HL-60/S4 treated with phorbol 12-myristate 13-acetate at 8.2 ng/mL for 4 days and 3 days (cell line): ENCODE results near the gene CHRM5.

ENCODE experiments used
- in situ Hi-C: fragments of 300-500 bp; cut with MboI; formaldehyde crosslinking; loops from 2 replicates; pipeline ENCODE4 v1.15.0; 2022; ENCODE audit warnings: low sequenced_read_pairs

The CHRM5 gene, protein sequence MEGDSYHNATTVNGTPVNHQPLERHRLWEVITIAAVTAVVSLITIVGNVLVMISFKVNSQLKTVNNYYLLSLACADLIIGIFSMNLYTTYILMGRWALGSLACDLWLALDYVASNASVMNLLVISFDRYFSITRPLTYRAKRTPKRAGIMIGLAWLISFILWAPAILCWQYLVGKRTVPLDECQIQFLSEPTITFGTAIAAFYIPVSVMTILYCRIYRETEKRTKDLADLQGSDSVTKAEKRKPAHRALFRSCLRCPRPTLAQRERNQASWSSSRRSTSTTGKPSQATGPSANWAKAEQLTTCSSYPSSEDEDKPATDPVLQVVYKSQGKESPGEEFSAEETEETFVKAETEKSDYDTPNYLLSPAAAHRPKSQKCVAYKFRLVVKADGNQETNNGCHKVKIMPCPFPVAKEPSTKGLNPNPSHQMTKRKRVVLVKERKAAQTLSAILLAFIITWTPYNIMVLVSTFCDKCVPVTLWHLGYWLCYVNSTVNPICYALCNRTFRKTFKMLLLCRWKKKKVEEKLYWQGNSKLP

DNA sequence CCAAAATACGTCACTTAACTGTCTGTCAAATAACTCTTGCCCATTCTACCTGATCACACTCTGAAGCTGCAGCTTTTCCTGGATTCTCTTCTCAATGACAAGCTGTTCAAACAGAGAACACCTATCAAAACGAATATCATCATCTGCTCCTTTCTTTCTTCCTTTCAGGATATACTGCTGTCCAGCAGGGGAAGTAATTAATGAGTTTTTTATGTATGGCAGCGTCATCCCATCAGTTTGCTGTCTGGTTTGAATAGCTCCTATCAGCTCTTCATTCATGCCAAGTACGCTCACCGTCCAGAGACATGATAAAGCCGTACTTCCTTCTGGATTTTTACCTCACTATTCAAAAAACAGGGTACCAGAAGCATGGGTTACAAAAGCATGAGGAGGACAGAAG is at the start of gene CHRM5:
Gene CHRM5 (plus strand): TSS at position 274 of the 400 bp plus-strand sequence. CDS start 94,221 bp downstream, outside the sequence.
- in situ Hi-C loops, result no loop called here

DNA sequence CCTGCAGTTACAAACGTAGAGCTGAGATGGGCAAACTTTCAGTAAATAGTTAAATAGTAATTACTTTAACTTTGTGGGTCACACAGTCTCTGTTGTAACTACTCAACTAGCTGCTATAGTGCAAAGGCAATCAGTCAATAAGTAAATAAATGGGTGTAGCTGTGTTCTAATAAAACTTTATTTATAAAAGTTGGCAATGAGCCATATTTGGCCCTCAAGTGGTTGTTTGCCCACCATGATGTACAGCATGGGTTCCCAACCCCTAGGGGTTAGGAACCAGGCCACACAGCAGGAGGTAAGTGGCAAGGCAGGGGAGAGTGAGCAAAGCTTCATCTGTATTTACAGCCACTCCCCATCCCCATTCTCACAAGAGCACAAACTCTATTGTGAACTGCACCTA is 44.9 kb upstream of the CHRM5 start:
- in situ Hi-C loops, result no loop called here

DNA sequence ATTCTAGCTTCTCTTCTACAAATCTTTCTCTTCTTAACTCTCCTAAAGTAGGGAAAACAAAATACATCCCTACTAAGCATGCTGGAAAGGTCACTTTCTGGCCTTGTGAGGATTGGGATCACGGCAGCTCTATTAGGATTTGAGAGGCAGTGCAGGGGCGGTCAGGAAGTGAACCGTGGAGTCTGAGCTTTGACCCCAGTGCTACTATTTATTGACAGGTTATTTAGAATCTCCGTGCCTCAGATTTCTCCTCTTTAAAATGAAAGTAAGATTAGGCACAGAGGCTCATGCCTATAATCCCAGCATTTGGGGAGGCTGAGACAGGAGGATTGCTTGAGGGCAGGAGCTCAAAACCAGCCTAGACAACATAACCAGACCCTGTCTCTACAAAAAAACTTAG is 42.0 kb upstream of the CHRM5 start:
- in situ Hi-C loops, result no loop called here

DNA sequence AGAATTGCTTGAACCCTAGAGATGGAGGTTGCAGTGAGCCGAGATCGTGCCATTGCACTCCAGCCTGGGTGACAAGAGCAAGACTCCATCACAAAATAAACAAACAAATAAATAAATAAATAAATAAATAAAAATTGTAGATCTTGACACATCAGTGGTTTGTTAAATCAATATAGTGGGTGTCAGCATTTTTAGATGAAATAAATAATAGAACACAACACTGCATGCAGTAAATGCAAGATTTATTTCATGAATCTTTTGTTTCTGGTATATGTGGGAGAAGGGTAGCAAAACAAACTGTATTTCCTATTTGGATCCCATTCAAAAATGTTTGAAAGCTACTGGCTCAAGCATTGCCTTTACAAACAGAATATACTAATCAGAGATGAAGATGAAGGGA is 35.6 kb upstream of the CHRM5 start:
- in situ Hi-C loops, result no loop called here

DNA sequence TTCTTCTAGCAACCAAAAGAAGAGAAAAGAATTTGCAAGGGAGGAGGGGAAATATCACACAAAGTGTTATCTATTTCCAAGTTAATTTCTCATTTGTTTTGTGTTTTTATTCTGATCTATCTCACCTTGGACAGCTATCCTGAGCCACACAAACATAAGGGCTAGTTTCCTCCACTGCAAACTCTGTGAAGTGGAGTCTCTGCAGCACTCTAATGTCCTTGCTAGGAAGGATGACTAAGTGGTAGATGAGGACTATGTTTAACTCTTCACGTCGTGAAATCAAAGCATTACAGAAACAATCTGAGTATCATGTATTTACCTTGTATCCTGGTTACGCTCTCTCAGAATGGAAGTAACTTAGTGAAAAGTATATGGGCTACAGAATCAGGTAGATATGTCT is 33.9 kb upstream of the CHRM5 start:
- in situ Hi-C loops, result no loop called here

DNA sequence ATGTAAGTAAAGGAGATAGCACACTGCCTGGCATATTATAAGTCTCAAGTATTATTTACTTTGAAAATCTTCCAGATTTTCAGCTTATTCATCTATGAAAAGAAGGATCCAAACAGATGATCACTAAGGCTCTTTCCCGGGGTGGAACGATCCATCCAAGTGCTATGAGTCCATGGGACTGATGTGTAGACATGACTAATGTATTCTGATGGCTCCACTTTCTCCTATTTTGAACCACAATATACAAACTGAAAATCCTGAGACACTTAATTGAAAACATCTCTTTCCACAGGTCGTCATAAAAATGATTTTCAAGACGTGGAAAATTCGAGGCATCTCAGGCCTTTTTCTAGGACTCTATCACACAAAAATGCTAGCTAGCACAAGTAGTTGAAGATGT is 33.4 kb upstream of the CHRM5 start:
- in situ Hi-C loops, result no loop called here

DNA sequence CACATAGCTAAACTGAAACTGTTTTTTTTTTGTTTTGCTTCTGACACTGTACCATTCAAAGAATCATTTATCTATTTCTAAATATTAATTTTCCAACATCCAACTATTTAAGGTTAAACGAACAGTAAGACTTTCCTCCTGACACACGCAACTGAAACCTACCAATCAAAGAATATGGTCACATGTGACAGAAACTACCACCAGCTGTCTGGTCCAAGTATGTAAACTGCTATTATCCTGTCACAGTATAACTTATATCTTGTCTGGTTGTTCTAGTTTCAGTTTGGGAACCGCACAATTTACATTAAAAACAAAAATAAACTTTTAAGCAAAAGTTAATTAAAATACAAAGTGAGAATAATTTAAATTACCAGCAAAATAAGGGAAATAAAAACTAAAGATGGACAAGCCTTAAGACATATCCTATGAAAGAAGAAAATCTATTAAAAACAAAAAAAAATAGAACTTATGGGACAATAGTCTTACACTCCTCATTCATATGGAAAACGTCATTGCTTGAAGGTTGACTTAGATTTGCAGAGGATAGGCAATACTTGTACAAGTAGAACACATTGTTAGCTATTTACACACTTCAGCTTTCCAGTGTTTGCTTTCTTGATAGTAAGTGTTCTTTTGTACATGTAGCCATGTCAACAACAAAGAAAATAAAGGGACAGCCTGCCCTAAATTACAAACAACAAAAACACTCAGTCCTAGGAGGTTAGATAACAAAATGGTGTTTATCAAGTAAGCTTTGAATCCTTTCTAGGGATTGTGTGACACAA is 26.8 kb upstream of the CHRM5 start:
- in situ Hi-C loops, result no loop called here

DNA sequence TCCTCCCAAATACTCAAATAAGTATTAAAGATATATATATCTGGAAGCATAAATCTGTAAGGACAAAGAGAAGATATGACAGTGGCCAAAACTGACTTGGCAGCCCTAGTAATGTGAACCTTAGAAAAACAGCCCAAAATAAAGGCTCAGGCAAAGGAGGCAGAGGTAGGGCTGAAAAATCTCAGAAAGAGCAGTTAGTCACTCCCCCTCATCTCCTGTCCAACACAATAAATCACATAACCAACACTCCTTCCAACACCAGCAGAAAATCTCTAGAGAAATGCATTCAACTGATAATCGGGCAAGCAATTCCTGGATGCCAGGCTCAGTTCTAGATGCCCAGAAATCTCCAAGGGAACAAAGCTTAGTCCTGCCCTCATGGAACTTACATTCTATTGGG is 22.1 kb upstream of the CHRM5 start:
- in situ Hi-C loops, result no loop called here

DNA sequence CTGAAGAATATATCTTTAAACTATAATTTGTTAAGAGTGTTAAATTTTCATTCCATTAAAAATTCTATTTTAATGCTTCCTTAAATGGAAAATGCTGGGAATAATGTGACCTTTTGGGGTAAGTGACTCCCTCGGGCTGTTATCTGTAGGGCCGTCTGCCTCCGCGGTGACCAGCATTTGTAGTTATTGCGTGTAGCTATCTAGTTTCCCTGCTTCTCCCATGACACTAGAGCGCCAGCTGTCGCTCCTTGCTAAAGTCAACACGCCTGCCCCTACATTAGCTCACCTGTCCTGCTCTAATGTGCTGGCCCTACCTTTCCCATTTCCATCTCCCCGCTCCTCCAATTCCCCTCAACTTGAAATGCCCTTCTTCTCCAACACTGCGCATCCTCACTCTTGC is 12.4 kb upstream of the CHRM5 start:
- in situ Hi-C loops, result no loop called here

DNA sequence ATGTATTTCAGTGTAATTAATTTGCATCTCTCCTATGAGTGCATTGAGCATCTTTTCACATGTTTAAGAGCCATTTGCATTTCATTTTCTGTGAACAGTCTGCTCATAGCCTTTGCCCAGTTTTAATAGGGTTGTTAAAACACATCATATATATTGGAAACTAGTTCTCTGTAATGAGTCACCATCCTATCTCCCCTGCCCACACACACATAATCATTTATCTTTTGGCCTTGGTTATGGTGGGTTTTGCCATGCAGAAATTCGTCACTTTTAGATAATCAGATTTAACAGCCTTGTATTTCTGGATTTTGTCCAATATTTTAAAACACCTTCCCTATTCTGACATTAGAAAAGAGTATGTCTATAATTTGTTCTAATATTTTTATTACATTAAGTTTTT is 11.9 kb upstream of the CHRM5 start:
- in situ Hi-C loops, result no loop called here

DNA sequence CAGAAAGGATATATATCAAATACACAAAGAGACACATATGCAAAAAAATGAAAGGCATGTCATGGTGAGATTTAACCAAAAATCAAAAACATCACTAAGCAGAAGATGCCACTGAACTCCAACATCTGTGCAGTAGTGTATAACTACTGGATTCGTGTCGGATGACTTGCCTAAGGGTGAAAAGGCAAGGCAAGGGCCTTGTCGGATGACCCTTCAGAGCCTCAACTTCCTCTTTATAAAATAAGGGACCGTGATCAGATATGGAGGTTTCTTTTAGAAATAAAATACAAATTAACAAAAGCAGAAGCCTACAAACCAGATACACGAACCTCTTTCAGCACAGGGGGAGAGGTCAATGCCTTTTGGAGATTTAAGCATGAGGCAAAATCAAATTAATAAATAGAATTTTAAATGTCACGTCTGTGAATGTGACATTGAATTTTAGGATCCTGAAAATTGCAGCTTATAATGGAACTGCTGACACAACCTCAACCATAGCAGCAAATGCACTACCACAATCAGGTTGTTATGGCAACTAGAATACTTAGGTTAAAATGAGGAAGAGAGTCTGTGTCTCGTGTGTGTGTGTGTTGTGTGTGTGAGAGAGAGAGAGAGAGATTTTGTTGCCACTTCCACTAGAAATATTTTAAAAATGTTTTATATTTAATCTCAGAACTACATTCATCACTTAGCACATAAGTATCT is 8.3 kb upstream of the CHRM5 start:
- in situ Hi-C loops, result no loop called here

DNA sequence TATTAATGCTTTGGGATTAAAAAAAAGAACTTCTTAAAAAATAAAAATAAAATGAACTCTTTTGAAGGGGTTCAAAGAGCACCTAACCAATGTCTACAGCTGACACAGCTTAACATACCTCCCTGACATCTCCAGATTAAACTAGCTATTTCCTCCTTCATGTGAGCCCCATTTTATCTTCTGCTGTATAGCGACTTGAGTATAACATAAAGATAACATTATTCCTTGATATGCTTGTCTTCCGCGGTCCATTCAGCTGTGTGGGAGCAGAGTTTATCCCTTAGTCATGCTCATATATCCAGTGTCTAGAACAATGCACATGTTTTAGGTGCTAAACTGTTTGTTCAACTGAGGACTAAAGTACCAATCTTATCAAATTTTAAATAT is 7.8 kb upstream of the CHRM5 start:
- in situ Hi-C loops, result no loop called here

DNA sequence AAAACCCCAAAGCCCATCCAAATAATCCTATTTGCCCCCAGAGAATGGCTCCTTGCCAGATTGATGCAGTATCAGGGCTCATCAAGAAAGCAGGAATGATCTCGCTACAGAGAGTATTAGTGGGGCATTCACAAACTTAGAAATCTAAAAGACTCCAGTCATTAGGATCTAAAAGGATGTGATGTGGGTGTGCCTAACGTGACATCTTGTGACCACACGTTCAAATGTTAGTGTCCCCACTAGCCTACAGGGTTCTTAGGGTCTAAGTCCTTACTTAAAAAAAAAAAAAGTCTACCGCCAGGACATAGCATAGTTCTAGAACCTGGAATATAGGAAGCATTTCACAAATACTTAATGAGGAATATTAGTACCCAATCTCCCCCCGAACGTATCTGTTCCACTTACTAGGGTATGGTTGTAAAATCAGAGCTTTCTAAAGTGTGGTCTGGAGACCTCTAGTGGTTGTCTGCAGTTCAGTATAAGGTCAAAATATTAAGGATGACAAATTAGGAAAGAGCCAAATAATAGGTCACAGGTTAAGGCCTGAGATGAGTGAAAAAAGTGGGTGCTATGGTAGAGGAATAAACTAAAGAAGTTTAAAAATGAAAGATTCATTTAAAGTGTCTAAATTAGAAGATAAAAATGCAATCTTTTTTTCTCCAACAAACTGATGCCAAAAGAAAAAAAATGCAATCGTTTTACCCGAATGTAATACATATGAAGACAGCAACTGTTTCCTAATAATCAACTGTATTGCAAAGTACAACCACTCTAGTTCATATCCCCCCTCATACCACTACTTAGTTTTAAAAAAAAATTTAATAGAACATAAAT is 4.2 kb upstream of the CHRM5 start:
- in situ Hi-C loops, result no loop called here

DNA sequence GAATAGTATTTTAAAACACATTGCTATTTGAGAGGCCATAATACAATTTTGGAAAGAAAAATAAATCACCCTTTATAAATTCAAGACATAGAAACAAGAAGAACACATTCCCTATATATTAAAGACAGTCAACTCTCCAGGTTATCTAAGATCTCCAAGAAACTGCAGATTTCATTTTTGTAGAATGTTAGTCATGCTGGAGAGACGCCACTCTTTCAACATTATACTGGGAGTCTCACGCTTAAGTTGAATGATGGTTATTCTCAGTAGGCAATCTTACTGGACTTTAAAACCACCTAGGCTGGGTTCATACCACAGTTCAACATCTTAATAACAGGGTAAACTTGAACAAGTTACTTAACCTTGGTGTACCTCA is 3.6 kb upstream of the CHRM5 start:
- in situ Hi-C loops, result no loop called here

DNA sequence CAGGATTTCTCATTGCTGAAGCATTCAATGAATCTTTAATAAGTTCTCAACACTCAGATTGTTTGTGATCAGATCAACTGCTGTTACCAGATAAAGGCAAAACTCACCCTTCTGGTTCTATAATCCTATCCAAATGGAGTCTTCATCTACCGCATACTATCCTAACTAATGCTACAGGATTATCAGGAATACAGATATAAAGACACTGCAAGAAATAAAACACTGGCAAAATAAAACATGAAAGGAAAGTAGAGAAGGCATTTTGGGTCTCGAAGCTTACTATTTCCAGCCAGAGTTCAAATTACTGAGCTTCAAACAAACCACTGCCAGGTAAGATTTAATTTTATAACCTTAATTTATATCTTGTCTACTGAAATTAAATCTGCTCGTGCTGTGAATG is 524 bp downstream of the CHRM5 start:
- in situ Hi-C loops, result no loop called here

DNA sequence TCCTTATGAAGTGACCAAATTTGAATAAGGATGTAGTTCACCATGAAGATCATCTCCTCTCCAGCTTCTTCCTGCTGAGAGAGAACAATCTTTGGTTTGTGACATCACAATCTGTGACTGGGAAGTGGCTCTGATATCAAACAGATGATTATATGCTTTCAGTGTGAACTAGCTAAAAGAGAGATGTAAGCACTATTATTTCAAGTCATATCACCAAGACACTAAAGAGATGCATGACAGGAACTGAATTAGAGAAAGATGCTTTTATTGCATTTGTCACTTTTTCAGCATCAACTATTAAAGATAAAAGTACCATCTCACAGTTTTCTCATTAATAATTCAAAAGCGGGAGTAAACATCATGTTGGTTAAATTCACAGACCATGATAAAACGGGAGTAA is 3.5 kb downstream of the CHRM5 start:
- in situ Hi-C loops, result no loop called here

DNA sequence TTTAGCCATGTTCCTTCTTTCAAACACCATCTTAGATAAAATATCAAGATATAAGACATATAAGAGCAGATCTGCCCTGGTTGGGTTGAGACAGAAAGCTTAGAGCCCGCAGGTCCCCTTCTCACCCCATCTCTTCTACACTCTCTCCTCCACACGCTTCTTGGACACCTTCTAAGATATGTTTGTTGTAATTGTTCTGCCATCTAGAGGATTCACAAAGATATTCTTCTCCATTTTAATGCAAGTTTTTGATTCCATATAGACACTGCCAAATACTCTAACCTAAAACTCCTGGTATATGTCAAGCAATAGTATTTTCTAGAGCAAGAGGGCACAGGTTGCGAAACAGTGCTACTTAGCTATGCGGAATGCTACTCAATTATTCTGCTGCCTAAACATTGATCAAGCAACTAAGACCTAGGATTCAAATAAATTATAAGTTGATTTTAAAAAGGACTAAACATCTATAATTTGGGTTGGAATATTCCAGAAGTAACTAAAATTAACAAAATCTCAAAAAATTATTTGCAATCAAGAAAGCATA is 6.8 kb downstream of the CHRM5 start:
- in situ Hi-C loops, result no loop called here

DNA sequence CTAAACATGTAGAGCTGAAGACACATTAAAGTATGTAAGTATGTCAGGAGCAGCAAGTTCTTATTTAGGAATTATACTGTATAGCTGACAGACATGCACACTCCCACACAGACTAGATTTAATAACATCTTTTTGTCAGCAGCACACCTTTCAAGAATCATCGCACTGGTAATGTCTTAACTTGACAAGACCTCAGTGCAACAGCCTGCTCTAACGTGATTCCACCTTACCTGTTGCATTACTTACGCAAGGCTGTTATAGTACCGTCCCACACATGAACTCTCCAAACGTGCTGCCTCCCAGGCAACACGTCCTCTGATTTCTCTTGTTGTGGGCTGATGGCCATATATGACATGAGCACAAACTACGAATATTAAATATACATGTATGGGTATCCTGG is 11.9 kb downstream of the CHRM5 start:
- in situ Hi-C loops, result no loop called here

DNA sequence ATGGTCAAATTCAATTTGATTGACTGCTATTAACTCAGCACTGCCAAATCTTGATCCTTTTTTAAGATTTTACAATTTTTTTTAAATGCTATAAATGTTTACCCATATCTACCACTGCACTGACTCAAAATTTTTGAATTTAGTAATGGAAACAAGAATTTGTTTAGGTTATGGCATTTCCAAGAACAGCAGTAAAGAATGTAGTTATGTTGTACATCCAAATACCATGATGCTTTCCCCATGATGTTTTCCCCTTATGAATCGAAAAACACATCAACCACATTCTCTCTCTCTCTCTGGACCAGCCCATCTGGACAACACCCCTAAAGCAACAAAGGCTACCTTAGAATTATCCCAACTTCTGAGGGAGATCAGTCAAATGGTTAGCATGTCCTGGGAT is 14.2 kb downstream of the CHRM5 start:
- in situ Hi-C loops, result no loop called here

DNA sequence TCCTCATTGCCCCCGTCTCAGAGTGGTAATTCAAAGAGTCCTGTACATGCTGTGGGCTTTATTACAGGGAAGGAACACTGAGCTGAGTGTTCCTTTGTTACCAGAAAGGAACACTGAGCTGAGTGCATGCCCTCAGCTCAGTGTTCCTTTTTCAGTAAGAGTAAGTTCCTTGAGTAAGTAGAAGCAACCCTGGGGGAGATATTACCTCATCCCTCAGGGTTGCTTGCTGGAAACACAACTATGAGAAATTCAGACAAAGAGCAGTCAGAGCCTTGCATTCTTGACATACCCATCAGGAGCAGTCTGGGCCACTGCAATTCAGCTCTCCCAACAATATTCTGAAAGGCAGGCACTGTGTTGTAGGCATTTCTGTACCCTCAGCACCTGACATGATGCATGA is 17.0 kb downstream of the CHRM5 start:
- in situ Hi-C loops, result no loop called here
